Activated CD4-positive, CD25-positive, alpha-beta regulatory T cell treated with anti-CD3 and anti-CD28 coated beads, Interleukin-2, amount 50 U/mL, for 16 hours (primary cell): ENCODE measurements around the gene SLC27A1.
"Not testable (repeated sequence)": the region's sequence is repeated elsewhere in the genome, so short reads cannot be mapped to it uniquely, and the experiment has no call there.

Source experiments
- DNase-seq: peaks from one replicate; pipeline ENCODE4 v3.0.0-alpha.2; 2020; ENCODE audit warnings: low read depth, low spot score

SLC27A1 gene

GRCh38 chr19:17486545-17487240, 16.4 kb downstream of the SLC27A1 start:
- DNase-seq = no peak

DNA sequence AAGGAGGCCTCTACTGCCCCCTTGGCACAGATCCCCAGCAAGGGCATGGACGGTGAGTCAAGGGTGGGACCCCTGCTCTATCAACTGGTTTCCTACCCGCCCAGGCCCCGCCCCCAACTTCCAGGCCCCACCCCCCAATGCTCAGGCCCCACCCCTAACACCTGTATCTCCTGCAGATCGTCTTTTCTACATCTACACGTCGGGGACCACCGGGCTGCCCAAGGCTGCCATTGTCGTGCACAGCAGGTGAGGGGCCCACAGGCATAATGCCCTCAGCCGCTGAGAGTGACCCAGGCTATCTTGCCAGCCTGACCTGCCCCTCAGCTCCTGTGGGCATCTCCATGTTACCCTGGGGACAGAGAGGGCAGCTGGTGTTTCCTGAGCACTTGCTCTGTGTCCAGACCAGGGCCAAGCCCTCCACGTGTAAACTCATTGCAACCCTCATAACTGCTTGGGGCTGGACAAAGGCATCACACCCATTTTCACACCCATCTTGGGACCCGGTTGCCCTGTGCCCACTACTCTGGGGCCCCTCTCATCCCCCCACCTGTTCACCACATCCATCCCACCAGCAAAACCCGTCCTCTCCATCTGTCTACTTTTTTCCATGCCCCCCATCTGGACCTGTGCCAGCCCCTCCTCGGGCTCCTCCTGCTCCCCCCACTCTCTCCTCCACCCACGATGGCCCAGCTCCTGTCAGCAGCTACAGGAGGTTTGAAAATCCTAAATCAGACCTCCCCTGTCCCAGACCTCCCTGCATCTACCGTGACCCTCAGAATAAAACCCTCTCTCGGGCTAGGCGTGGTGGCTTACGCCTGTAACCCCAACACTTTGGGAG, 17.2 kb downstream of the SLC27A1 start:
- no peak for DNase-seq

DNA sequence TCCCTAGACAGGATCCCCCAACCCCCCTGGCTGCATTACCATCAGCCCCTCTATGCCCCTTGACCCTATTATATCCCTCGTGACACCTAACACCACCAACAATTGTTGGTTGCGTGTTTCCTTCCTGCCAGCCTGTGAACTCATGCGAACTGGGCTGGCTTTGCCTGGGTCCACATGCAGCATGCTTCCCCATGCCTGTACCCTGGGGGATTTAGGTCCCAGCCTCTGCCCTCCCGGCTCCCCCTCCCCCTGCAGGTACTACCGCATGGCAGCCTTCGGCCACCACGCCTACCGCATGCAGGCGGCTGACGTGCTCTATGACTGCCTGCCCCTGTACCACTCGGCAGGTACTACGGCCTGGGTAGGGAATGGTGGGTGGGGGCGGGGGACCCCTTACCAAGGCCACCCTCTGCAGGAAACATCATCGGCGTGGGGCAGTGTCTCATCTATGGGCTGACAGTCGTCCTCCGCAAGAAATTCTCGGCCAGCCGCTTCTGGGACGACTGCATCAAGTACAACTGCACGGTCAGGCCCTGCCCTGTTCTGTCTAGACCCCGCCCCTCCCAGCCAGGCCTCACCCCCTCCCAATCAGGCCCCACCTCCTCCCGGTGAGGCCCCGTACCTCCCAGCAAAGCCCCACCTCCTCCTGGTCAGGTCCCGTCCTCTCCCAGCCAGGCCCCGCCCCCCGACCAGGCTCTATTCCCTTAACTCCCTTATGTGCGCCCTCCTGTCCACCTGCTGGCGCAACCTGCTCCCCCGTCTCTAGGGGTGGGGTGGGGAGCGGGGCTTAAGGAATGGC, 18.5 kb downstream of the SLC27A1 start:
- DNase-seq = peak; percentile 39

GRCh38 chr19:17489392-17490030, 19.2 kb downstream of the SLC27A1 start:
- DNase-seq = no peak

- DNase-seq = no peak
These were observed 20.1 kb downstream of the SLC27A1 start for GRCh38 chr19:17490411-17490810.

GRCh38 chr19:17491287-17491686, 21.0 kb downstream of the SLC27A1 start:
- no peak for DNase-seq

DNA sequence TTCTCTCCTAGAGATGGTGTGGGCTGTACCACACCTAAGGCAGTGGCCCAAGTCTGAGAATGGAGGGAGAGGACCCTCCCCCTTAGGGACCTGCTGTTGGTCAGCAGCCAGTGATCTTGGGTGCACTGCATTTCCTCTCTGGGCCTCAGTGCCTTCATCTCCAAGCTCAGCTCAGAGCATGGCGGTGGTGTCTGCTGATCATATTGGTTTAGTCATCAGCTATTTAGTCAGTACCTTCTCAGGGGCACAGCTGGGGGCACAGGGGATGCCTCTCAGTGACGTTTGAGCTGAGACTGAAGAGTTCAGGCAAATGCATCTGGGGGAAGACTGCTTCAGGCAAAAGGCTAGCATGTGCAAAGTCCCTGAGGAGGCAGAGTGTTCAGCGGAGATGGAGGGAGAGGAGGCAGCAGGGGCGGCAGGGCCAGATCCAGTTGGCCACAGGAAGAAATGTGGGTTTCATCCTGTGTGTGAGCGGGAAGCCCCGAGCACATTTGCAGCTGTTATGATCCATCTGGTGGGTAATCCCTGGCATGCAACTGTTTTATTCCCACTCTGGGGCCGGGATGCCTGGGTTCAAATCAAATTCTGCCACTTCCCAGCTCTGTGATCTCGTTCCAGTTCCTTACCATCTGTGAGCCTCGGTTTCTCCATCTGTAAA, 25.4 kb downstream of the SLC27A1 start:
- DNase-seq = no peak

- DNase-seq = peak; percentile 62
These were observed 26.1 kb downstream of the SLC27A1 start for GRCh38 chr19:17496337-17496997.

DNA sequence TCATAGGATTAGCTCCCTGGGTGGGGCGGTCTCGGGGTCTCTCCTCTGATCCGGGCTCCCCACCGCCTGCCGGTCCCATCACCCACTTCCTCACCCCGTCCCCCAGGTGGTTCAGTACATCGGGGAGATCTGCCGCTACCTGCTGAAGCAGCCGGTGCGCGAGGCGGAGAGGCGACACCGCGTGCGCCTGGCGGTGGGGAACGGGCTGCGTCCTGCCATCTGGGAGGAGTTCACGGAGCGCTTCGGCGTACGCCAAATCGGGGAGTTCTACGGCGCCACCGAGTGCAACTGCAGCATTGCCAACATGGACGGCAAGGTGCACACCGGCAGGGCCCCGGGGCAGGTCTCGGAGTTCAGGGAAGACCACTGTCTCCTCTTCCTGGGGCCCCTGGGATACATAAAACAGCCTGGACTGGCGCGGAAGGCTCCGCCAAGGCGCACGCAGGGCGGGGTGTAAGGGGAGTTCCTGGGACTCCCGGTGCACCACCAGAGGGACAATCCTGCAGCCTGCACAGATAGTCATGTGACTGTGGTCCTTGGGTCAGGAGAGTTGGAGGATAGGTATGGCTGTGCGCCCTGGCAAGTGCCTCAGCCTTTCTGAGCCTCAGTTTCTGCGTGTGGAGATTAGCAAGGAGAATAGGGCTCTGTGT, 26.9 kb downstream of the SLC27A1 start:
- DNase-seq = no peak

DNA sequence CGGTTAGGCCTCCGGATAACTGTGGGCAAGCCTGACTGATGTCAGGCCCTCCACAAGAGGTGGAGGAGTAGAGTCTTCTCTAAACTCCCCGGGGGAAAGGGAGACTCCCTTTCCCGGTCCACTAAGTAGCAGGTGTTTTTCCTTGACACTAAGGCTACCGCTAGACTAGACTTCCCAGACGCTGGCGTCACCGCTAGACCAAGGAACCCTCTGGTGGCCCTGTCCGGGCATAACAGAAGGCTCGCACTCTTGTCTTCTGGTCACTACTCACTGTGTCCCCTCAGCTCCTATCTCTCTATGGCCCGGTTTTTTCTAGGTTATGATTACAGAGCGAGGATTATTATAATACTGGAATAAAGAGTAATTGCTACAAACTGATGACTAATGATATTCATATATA, 28.7 kb downstream of the SLC27A1 start:
- not testable (repeated sequence) for DNase-seq

DNA sequence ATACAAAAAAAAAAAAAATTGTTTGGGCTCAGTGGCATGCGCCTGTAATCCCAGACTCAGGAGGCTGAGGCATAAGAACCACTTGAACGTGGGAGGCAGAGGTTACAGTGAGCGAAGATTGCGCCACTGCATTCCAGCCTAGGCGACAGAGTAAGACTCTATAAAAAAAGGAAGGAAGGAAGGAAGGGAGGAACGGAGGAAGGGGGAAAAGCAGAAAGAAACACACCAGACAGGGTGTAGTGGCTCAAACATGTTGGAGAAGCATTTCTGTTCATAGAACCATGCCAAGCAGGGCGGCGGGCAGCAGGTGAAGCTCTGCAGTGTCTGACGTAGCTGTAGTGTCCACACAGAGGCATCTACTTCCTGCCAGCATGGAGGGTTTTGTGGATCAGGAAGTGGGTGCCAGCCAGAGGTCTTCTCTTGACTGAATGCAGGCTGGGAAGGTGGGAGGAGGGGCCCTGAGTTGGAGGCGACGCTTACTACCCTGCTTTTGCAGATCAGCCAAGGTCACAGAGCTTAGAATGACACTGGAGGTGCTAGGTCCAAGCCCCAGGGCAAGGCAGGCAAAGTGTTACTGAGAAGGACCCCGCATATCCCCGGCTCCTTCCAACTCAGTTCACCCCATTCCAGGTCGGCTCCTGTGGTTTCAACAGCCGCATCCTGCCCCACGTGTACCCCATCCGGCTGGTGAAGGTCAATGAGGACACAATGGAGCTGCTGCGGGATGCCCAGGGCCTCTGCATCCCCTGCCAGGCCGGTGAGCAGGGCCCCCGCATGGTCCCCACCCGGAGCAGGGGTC, 29.5 kb downstream of the SLC27A1 start:
- DNase-seq = no peak

GRCh38 chr19:17500447-17501198, 30.3 kb downstream of the SLC27A1 start:
- no peak for DNase-seq

GRCh38 chr19:17503240-17503639, 32.9 kb downstream of the SLC27A1 start:
- DNase-seq = no peak

DNA sequence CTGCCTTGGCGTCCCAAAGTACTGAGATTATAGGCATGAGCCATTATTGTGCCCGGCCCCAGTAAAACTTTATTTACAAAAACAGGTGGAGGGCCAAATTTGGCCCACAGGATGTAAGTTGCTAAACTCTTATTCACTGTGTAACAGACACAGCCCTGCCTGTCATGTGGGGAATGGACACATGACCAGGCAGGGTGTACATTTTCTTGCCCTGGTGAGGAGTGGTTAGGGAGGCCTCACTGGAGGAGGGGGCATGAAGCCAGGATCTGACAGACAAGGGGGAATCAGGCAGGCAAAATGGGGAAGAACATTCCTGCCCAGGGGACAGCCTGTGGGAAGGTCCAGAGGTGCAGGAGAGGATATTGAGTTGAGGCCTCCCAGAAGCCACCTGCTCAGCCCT, 33.7 kb downstream of the SLC27A1 start:
- DNase-seq = no peak

DNA sequence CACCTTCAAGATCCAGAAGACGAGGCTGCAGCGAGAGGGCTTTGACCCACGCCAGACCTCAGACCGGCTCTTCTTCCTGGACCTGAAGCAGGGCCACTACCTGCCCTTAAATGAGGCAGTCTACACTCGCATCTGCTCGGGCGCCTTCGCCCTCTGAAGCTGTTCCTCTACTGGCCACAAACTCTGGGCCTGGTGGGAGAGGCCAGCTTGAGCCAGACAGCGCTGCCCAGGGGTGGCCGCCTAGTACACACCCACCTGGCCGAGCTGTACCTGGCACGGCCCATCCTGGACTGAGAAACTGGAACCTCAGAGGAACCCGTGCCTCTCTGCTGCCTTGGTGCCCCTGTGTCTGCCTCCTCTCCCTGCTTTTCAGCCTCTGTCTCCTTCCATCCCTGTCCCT, 34.1 kb downstream of the SLC27A1 start:
- no peak for DNase-seq

GRCh38 chr19:17505223-17505622, 34.9 kb downstream of the SLC27A1 start:
- no peak for DNase-seq

DNA sequence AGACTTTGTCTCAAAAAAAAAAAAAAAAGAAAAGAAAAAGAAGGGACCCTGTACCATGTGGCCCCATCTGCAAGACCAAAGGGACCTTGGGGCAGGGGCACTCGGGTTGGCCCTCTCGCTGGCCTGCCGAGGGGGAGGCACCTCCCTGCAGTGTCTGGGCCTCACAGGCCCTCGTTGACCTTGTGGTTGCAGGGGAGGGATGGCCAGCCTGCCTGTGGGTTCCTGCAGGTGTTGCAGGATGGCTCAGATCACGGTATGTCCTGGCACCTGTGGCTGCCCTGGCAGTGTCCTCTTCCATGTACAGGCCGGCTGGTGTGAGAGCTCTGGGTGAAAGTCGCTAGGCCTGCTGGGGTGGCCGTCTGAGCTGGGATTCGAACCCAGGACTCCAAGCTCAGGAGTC, 36.4 kb downstream of the SLC27A1 start:
- DNase-seq = no peak

DNA sequence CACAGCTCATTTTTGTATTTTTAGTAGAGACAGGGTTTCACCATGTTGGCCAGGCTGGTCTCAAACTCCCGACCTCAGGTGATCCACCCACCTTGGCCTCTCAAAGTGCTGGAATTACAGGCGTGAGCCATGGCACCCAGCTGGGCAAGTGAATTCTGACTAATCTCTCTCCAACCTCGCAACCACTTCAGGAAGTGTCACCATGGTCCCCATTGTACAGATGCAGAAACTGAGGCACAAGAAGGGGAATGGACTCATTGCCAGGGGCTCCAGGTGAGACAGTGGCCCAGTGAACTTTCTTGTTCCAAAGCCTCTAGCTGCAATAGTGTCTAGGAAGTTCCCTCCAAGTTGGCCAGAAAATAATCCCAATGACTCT, 38.2 kb downstream of the SLC27A1 start:
- not testable (repeated sequence) for DNase-seq
